ENCODE results near the gene SCN5A.

SCN5A gene

GRCh38 chr3:38610436-38610835, 39.1 kb downstream of the SCN5A start:
- Mint-ChIP-seq H3K36me3 (no peaks in the 10 kb centered on the region), H3K4me1 (no peaks in the 10 kb centered on the region), H3K4me3 (no peak overlapping the region), H3K27me3 (peaks cover 10% of the 10 kb centered on the region), H3K9me3 (no peaks in the 10 kb centered on the region), H3K27ac (no peak overlapping the region)
- DNase-seq, result no peak
- CTCF ChIA-PET, result no interaction called here

GRCh38 chr3:38609386-38610111, 39.9 kb downstream of the SCN5A start:
- Mint-ChIP-seq H3K4me1 (no peaks in the 10 kb centered on the region), H3K27me3 (peaks cover 10% of the 10 kb centered on the region), H3K36me3 (no peaks in the 10 kb centered on the region), H3K27ac (no peak overlapping the region), H3K4me3 (no peak overlapping the region), H3K9me3 (no peaks in the 10 kb centered on the region)
- no peak for DNase-seq
- CTCF ChIA-PET, result no interaction called here

- H3K4me1 Mint-ChIP-seq, result no peaks in the 10 kb centered on the region
- CTCF ChIA-PET, result interaction anchor here (0.9 kb wide), 1 partner anchor 9 kb away, joined by 3 read pairs; no protein-coding TSS in a partner anchor
- no peaks in the 10 kb centered on the region for H3K9me3 Mint-ChIP-seq
- no peaks in the 10 kb centered on the region for H3K36me3 Mint-ChIP-seq
- no peak overlapping the region for H3K4me3 Mint-ChIP-seq
- H3K27ac Mint-ChIP-seq, result no peak overlapping the region
- DNase-seq, result no peak
- H3K27me3 Mint-ChIP-seq, result peaks cover 10% of the 10 kb centered on the region
Measured at GRCh38 chr3:38608961-38609360, 40.5 kb downstream of the SCN5A start.

- Mint-ChIP-seq H3K27me3 (peaks cover 10% of the 10 kb centered on the region), H3K4me1 (no peaks in the 10 kb centered on the region), H3K4me3 (no peak overlapping the region), H3K9me3 (no peaks in the 10 kb centered on the region), H3K27ac (no peak overlapping the region), H3K36me3 (no peaks in the 10 kb centered on the region)
- no peak for DNase-seq
- CTCF ChIA-PET, result interaction anchor here (0.9 kb wide), 1 partner anchor 10 kb away, joined by 3 read pairs; no protein-coding TSS in a partner anchor
Measured at GRCh38 chr3:38608086-38608775, 41.3 kb downstream of the SCN5A start.

- H3K27me3 Mint-ChIP-seq, result peaks cover 5% of the 10 kb centered on the region
- H3K27ac Mint-ChIP-seq, result no peak overlapping the region
- no peaks in the 10 kb centered on the region for H3K36me3 Mint-ChIP-seq
- no peaks in the 10 kb centered on the region for H3K9me3 Mint-ChIP-seq
- H3K4me3 Mint-ChIP-seq, result no peak overlapping the region
- no peak for DNase-seq
- CTCF ChIA-PET, result no interaction called here
- H3K4me1 Mint-ChIP-seq, result no peaks in the 10 kb centered on the region
Measured at GRCh38 chr3:38606561-38606960, 42.9 kb downstream of the SCN5A start.

- DNase-seq, result no peak
- no peak overlapping the region for H3K4me3 Mint-ChIP-seq
- CTCF ChIA-PET, result no interaction called here
- no peak overlapping the region for H3K27ac Mint-ChIP-seq
- no peaks in the 10 kb centered on the region for H3K9me3 Mint-ChIP-seq
- no peaks in the 10 kb centered on the region for H3K36me3 Mint-ChIP-seq
- H3K4me1 Mint-ChIP-seq, result no peaks in the 10 kb centered on the region
- peaks cover 4% of the 10 kb centered on the region for H3K27me3 Mint-ChIP-seq
Measured at GRCh38 chr3:38605981-38606380, 43.5 kb downstream of the SCN5A start.

GRCh38 chr3:38604246-38604645, 45.2 kb downstream of the SCN5A start:
- H3K27ac Mint-ChIP-seq, result no peak overlapping the region
- DNase-seq, result no peak
- H3K4me3 Mint-ChIP-seq, result no peak overlapping the region
- CTCF ChIA-PET, result interaction anchor here (1.1 kb wide), 1 partner anchor 82 kb away, joined by 4 read pairs; no protein-coding TSS in a partner anchor
- no peaks in the 10 kb centered on the region for H3K27me3 Mint-ChIP-seq
- no peaks in the 10 kb centered on the region for H3K4me1 Mint-ChIP-seq
- no peaks in the 10 kb centered on the region for H3K36me3 Mint-ChIP-seq
- no peaks in the 10 kb centered on the region for H3K9me3 Mint-ChIP-seq

- Mint-ChIP-seq H3K4me1 (no peaks in the 10 kb centered on the region), H3K9me3 (no peaks in the 10 kb centered on the region), H3K36me3 (no peaks in the 10 kb centered on the region), H3K27ac (no peak overlapping the region), H3K27me3 (no peaks in the 10 kb centered on the region), H3K4me3 (no peak overlapping the region)
- CTCF ChIA-PET, result no interaction called here
- no peak for DNase-seq
Measured at GRCh38 chr3:38603731-38604131, 45.8 kb downstream of the SCN5A start.

- H3K4me3 Mint-ChIP-seq, result no peak overlapping the region
- DNase-seq, result no peak
- no peaks in the 10 kb centered on the region for H3K9me3 Mint-ChIP-seq
- peaks cover 3% of the 10 kb centered on the region for H3K27me3 Mint-ChIP-seq
- H3K36me3 Mint-ChIP-seq, result no peaks in the 10 kb centered on the region
- CTCF ChIA-PET, result no interaction called here
- H3K27ac Mint-ChIP-seq, result no peak overlapping the region
- H3K4me1 Mint-ChIP-seq, result no peaks in the 10 kb centered on the region
Measured at GRCh38 chr3:38602576-38603250, 46.8 kb downstream of the SCN5A start.

- CTCF ChIA-PET, result no interaction called here
- no peaks in the 10 kb centered on the region for H3K4me1 Mint-ChIP-seq
- H3K36me3 Mint-ChIP-seq, result no peaks in the 10 kb centered on the region
Measured at GRCh38 chr3:38601956-38602550, 47.4 kb downstream of the SCN5A start.

GRCh38 chr3:38600551-38600950, 48.9 kb downstream of the SCN5A start:
- Mint-ChIP-seq H3K9me3 (no peaks in the 10 kb centered on the region), H3K27ac (no peak overlapping the region), H3K4me1 (no peaks in the 10 kb centered on the region), H3K27me3 (peaks cover 7% of the 10 kb centered on the region), H3K4me3 (no peak overlapping the region), H3K36me3 (no peaks in the 10 kb centered on the region)
- no peak for DNase-seq
- CTCF ChIA-PET, result interaction anchor here (1.2 kb wide), 1 partner anchor 399 kb away, joined by 3 read pairs; no protein-coding TSS in a partner anchor

More at GRCh38 chr3:38601956-38602550, 47.4 kb downstream of the SCN5A start:
- Mint-ChIP-seq H3K27me3 (peaks cover 7% of the 10 kb centered on the region), H3K9me3 (no peaks in the 10 kb centered on the region), H3K4me3 (no peak overlapping the region), H3K27ac (no peak overlapping the region)
- no peak for DNase-seq

- CTCF ChIA-PET, result interaction anchor here (1.2 kb wide), 1 partner anchor 400 kb away, joined by 3 read pairs; no protein-coding TSS in a partner anchor
- Mint-ChIP-seq H3K27ac (no peak overlapping the region), H3K27me3 (peaks cover 7% of the 10 kb centered on the region), H3K36me3 (no peaks in the 10 kb centered on the region), H3K4me1 (no peaks in the 10 kb centered on the region), H3K4me3 (no peak overlapping the region), H3K9me3 (no peaks in the 10 kb centered on the region)
- no peak for DNase-seq
Measured at GRCh38 chr3:38599886-38600285, 49.6 kb downstream of the SCN5A start.

- Mint-ChIP-seq H3K4me1 (no peaks in the 10 kb centered on the region), H3K9me3 (no peaks in the 10 kb centered on the region), H3K27ac (no peak overlapping the region), H3K36me3 (no peaks in the 10 kb centered on the region), H3K27me3 (peaks cover 7% of the 10 kb centered on the region), H3K4me3 (no peak overlapping the region)
- CTCF ChIA-PET, result no interaction called here
- DNase-seq, result no peak
Measured at GRCh38 chr3:38598791-38599190, 50.7 kb downstream of the SCN5A start.

- Mint-ChIP-seq H3K27ac (no peak overlapping the region), H3K4me1 (no peaks in the 10 kb centered on the region), H3K9me3 (no peaks in the 10 kb centered on the region), H3K4me3 (no peak overlapping the region), H3K27me3 (peaks cover 7% of the 10 kb centered on the region), H3K36me3 (no peaks in the 10 kb centered on the region)
- DNase-seq, result no peak
- CTCF ChIA-PET, result interaction anchor here (0.8 to 1.4 kb wide), 4 partner anchors 22 to 241 kb away, joined by 3 to 4 read pairs (median 3); no protein-coding TSS in a partner anchor
Measured at GRCh38 chr3:38597502-38598060, 51.9 kb downstream of the SCN5A start.

Data from activated naive CD4-positive, alpha-beta T cell treated with anti-CD3 and anti-CD28 coated beads, Interleukin-2, amount 10 ng/mL, durations not matched to agents 7 days and 5 days (primary cell).